ENCODE results near the gene MAPK8IP2.

DNA sequence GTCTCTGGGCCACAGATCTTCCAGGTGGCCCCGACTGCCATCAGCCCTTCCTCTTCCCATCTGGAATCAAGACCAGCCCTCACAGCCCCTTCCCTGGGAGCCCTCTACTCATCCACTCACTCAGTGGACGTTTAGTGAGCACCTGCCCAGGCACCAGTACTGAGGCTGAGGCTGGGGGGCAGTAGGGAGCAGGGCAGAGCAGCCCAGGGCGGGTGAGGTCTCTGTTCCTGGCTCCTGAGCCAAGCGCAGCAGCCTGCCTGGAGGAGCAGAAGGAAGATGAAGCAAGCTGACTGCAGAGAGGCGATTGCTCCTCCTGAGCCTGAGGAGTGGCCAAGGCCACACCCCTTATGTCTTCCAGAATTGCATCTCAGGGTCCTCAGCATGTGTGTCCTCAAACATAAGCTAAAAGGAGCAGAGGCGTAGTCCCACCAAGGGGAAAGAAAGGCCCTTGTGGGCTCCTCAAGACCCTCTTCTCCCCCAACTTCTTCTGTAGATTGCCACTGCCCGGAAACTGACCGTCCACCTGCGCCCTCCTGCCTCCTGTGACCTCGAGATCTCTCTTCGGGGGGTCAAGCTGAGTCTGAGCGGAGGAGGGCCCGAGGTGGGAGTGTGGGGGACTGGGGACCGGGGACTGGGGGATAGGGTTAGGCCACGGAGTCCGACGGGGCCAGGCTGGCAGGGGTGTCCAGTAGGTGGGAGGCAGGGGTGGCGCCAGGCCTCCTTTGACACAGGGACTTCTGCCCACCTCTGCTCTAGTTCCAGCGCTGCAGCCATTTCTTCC lies 5.8 kb downstream of the MAPK8IP2 start:
- no peak for TF ChIP-seq POLR2A (IDR thresholded peaks at IDR 0.05)
- TF ChIP-seq, protein P1, sequence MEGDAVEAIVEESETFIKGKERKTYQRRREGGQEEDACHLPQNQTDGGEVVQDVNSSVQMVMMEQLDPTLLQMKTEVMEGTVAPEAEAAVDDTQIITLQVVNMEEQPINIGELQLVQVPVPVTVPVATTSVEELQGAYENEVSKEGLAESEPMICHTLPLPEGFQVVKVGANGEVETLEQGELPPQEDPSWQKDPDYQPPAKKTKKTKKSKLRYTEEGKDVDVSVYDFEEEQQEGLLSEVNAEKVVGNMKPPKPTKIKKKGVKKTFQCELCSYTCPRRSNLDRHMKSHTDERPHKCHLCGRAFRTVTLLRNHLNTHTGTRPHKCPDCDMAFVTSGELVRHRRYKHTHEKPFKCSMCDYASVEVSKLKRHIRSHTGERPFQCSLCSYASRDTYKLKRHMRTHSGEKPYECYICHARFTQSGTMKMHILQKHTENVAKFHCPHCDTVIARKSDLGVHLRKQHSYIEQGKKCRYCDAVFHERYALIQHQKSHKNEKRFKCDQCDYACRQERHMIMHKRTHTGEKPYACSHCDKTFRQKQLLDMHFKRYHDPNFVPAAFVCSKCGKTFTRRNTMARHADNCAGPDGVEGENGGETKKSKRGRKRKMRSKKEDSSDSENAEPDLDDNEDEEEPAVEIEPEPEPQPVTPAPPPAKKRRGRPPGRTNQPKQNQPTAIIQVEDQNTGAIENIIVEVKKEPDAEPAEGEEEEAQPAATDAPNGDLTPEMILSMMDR (IDR thresholded peaks at IDR 0.05 in 4 of 5, conservative IDR thresholded peaks at IDR 0.05 in 1 of 5), result no peak

Data from gastrocnemius medialis (tissue), 4 donors.